OCI-LY1 (cell line): ENCODE data around the gene LDLRAD4.

Experiments
- EZH2 ChIP-seq: fragments of 200-600 bp; sonication (generic), shearing (Covaris generic); IDR thresholded peaks from 2 replicates; pipeline ENCODE4 v1.8.0; 2017; ENCODE audit warnings: borderline replicate concordance, mixed run types, mild to moderate bottlenecking, antibody characterized with exemption, low read length, moderate library complexity, mixed read lengths
- TF ChIP-seq, protein P1 (sequence below): fragments of 200-600 bp; sonication (generic), shearing (Covaris generic); IDR thresholded peaks from 2 replicates; pipeline ENCODE4 v1.5.1; 2017; ENCODE audit warnings: mild to moderate bottlenecking, antibody characterized with exemption, low read length, moderate library complexity, mixed read lengths

DNA sequence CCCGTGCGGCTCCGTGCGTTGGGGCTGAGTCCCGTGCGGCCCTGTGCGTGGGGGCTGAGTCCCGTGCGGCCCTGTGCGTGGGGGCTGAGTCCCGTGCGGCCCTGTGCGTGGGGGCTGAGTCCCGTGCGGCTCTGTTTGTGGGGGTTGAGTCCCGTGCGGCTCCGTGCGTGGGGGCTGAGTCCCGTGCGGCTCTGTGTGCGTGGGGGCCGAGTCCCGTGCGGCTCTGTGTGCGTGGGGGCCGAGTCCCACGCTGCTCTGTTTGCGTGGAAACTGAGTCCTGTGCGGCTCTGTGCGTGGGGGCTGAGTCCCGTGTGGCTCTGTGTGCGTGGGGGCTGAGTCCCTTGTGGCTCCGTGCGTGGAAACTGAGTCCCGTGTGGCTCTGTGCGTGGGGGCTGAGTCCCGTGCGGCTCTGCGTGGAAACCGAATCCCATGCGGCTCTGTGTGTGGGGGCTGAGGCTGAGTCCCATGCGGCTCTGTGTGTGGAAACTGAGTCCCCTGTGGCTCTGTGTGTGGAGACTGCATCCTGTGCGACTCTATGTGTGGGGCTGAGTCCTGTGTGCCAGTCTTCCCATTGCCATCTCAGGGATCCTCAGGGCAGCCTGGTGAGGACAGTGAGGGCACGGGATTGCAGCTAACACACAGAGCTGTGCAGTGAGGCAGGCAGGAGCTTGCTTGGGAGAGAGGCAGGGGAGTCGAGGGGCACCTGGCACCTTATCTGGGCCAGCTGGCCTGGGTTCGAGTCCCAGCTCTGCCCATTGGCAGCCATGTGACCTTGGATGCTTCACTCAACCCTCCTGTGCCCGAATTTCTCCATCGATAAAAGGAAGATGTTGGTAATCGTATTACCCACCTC is 44.5 kb downstream of the LDLRAD4 start:
- TF ChIP-seq EZH2: no peak
- TF ChIP-seq, protein P1, sequence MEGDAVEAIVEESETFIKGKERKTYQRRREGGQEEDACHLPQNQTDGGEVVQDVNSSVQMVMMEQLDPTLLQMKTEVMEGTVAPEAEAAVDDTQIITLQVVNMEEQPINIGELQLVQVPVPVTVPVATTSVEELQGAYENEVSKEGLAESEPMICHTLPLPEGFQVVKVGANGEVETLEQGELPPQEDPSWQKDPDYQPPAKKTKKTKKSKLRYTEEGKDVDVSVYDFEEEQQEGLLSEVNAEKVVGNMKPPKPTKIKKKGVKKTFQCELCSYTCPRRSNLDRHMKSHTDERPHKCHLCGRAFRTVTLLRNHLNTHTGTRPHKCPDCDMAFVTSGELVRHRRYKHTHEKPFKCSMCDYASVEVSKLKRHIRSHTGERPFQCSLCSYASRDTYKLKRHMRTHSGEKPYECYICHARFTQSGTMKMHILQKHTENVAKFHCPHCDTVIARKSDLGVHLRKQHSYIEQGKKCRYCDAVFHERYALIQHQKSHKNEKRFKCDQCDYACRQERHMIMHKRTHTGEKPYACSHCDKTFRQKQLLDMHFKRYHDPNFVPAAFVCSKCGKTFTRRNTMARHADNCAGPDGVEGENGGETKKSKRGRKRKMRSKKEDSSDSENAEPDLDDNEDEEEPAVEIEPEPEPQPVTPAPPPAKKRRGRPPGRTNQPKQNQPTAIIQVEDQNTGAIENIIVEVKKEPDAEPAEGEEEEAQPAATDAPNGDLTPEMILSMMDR: no peak
